Motor neuron (in vitro differentiated cells): ENCODE data around the gene STXBP5L. TPM values are rescaled to one million over a fixed set of nuclear protein-coding genes. Genes with fewer than 3 reads are reported as not detected.
"Not testable (repeated sequence)": the region's sequence is repeated elsewhere in the genome, so short reads cannot be mapped to it uniquely, and the experiment has no call there.

Experiments
- ATAC-seq, 8 experiments: fragments of 200-7000 bp; cut with Tn5 transposase; replicated peaks in 6 of 8; 2 replicates each; pipeline ENCODE4 v1.8.0; 2021; ENCODE audit warnings: mild to moderate bottlenecking in 8 of 8, moderate library complexity in 8 of 8
- H3K27ac ChIP-seq, 2 donors: fragments of 250-450 bp; sonication (Bioruptor Pico); 2 replicates each; pipeline ENCODE4 v1.9.0; 2021; ENCODE audit warnings: antibody characterized with exemption in 2 of 2, mild to moderate bottlenecking in 2 of 2, moderate library complexity in 1 of 2
- H3K4me1 ChIP-seq, 2 donors: fragments of 250-450 bp; sonication (Bioruptor Pico); replicated peaks in 1 of 2; 2 replicates each; pipeline ENCODE4 v1.6.1; 2021; ENCODE audit warnings: antibody characterized with exemption in 2 of 2, mild to moderate bottlenecking in 2 of 2, moderate library complexity in 1 of 2
- H3K4me3 ChIP-seq, 5 donors: fragments of 250-450 bp; sonication (Bioruptor Pico); 2 replicates each; pipeline ENCODE4 v1.9.0; 2021; ENCODE audit warnings: antibody characterized with exemption in 5 of 5, mild to moderate bottlenecking in 5 of 5, moderate library complexity in 4 of 5
- WGBS, 10 experiments: fragments of 450-650 bp; shearing (Covaris generic); methylation state at CpG; one replicate each; pipeline ENCODE4 v1.0.0; 2022; 5-methylcytosine and 5-hydroxymethylcytosine counted together
- in situ Hi-C, 9 experiments: fragments of 400-800 bp; cut with MboI; loops; one replicate each; pipeline ENCODE4 v1.15.0; 2021; ENCODE audit warnings: low sequenced_read_pairs in 9 of 9, low pct_unique_long_range_greater_than_20kb in 2 of 9; ENCODE audit not compliant: unreplicated experiment in 9 of 9
- total RNA-seq, 8 experiments: library from RNA; unstranded; fragments of 300-600 nt; gene quantifications; 2 replicates each; pipeline versions ENCODE4 v1.2.3 to v1.2.4, GENCODE V29; 2022

Gene STXBP5L
- total RNA-seq, 8 experiments from 2014 or later = 0.10 to 5.9 (median 4.2) TPM

DNA sequence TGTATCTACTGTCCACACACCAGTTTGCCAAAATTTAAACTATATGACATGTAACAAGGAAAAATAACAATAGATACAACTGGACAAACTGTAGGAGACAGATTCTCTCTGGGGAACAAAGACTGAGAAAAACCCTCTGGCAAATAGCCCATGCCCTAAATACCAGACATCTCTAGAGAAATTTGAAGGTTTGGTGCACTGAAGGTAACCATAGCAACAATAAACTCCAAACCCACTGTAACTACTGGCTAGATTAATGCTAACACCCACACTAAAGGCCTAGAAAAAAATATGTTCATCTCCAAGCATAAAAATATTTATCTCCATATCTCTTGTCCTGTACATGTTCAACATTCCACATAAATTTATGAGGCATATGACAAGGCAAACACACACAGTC is 267.1 kb downstream of the STXBP5L start:
- Histone ChIP-seq H3K27ac (no peak overlapping the region), H3K4me1 (no peaks in the 10 kb centered on the region), H3K4me3 (no peak overlapping the region)
- in situ Hi-C loops = no loop called here
- peak in 1 of 8 experiments; percentile 45 for ATAC-seq

DNA sequence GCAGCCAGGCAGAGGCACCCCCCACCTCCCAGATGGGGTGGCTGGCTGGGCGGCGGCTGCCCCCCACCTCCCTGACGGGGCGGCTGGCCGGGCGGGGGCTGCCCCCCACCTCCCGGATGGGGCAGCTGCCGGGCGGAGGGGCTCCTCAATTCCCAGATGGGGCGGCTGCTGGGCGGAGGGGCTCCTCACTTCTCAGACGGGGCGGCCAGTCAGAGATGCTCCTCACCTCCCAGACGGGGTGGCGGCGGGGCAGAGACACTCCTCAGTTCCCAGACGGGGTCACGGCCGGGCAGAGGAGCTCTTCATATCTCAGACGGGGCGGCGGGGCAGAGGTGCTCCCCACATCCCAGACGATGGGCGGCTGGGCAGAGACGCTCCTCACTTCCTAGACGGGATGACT is 282.6 kb downstream of the STXBP5L start:
- WGBS, 10 experiments = no CpG with 5 or more reads among the region's 26 CpGs
- H3K27ac ChIP-seq, ATAC-seq, H3K4me1 ChIP-seq, H3K4me3 ChIP-seq, in situ Hi-C loops: not testable (repeated sequence)

DNA sequence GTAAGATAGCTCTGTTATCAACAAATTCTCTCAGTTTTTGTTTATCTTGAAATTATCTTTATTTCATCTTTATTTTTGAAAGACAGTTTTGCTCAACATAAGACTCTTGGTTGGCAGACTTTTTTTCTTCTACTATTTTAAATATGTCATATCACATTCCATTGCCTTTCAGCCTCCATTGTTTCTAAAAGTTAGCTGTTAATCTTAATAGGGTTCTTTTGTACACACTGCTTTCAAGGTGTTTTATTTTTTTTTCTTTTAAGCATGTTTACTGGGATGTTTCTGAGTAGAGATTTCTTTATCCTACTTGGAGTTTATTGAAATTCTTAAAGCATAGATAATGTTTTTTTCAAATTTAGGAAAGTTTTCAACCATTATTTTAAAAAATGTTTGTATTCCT is 294.6 kb downstream of the STXBP5L start:
- in situ Hi-C loops = no loop called here
- Histone ChIP-seq H3K27ac (no peak overlapping the region), H3K4me3 (no peak overlapping the region), H3K4me1 (no peaks in the 10 kb centered on the region)
- ATAC-seq = no peak

- no peak for ATAC-seq
- Histone ChIP-seq H3K27ac (no peak overlapping the region), H3K4me3 (no peak overlapping the region), H3K4me1 (no peaks in the 10 kb centered on the region)
- in situ Hi-C loops = no loop called here
- WGBS, 10 experiments = 0 to 100% (median 63%) methylated on average over 1 to 2 of the region's 2 CpGs; no CpG with 5 or more reads in 1 of the 10 experiments
These were observed 315.1 kb downstream of the STXBP5L start for GRCh38 chr3:121223116-121223515.

DNA sequence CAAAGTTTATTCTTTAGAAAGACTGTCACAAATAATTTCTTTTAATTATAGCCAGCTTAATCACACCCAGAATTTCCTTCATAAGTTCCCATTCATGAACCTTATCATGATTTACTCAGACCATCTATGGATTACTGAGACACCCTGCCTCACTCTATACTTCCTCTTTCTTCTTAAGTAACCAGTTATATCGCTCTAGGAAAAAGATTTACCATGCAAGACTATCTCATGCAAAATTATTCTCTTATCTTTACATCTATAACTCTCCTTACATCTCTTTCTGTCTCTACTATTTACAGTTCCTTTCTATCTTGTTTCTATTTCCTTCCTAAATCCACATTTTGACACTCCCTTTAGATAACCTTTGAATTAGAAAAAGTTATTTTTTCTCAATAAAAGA is 321.0 kb downstream of the STXBP5L start:
- ATAC-seq = no peak
- in situ Hi-C loops = no loop called here
- WGBS, 10 experiments = 0 to 100% (median 86%) methylated on average over 1 of the region's 1 CpG
- no peak overlapping the region for H3K27ac ChIP-seq
- no peak overlapping the region for H3K4me3 ChIP-seq
- H3K4me1 ChIP-seq = no peaks in the 10 kb centered on the region

GRCh38 chr3:121230194-121230593 is 322.2 kb downstream of the STXBP5L start:
- WGBS, 10 experiments = 0 to 100% (median 100%) methylated on average over 1 of the region's 1 CpG; no CpG with 5 or more reads in 3 of the 10 experiments
- ATAC-seq, H3K27ac ChIP-seq, H3K4me3 ChIP-seq, H3K4me1 ChIP-seq, in situ Hi-C loops: not testable (repeated sequence)

- no peak overlapping the region for H3K27ac ChIP-seq
- in situ Hi-C loops = no loop called here
- no peak for ATAC-seq
- no peak overlapping the region for H3K4me3 ChIP-seq
- H3K4me1 ChIP-seq = no peaks in the 10 kb centered on the region
- WGBS, 10 experiments = 0 to 100% (median 67%) methylated on average over 1 to 3 of the region's 3 CpGs; no CpG with 5 or more reads in 2 of the 10 experiments
These were observed 323.9 kb downstream of the STXBP5L start for GRCh38 chr3:121231872-121232271.

DNA sequence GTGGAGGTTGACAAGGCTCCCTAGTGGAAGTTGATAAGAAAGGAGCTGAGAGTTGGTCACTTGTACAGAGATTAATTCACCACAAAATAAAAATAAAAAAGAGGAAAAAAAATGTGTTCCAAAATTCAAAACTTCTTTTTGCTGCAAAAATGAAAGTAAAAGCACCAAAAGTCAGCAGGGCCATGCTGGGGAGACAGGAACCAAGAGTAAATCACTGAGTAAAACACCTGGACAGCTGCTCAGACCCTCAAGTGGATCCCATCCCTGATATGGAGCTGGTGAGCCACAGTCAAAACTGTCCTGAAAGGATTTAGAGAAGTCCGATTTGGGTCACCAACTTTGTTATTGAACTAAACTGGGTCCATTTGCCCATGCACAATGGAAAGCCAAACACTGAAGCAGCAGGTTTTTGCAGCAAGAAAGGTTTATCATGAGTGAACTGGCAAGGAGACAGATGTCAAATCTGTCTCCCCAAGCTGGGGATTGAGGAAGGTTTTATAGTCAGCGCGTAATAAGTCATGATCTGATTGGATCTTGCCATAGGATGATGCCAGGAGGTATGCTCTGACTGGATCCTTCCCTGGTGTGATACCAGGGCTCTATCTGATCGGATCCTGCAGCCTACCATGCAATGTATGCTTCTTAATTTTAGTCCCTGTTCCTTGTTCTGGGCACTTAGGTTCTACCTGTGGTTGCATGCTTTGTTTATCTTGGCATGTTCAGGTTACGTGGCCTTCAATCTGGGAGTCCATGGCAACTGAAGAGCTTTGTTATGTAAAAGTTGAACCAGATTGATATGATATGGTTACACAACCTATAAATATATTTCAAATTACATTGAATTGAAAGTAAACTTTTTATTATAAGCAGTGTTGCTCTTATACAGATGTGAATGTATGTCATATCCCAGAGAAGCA is 324.6 kb downstream of the STXBP5L start:
- Histone ChIP-seq H3K27ac (no peak overlapping the region), H3K4me3 (no peak overlapping the region), H3K4me1 (no peaks in the 10 kb centered on the region)
- in situ Hi-C loops = no loop called here
- no peak for ATAC-seq
- WGBS, 10 experiments = 17 to 100% (median 95%) methylated on average over 1 to 5 of the region's 5 CpGs; no CpG with 5 or more reads in 1 of the 10 experiments

DNA sequence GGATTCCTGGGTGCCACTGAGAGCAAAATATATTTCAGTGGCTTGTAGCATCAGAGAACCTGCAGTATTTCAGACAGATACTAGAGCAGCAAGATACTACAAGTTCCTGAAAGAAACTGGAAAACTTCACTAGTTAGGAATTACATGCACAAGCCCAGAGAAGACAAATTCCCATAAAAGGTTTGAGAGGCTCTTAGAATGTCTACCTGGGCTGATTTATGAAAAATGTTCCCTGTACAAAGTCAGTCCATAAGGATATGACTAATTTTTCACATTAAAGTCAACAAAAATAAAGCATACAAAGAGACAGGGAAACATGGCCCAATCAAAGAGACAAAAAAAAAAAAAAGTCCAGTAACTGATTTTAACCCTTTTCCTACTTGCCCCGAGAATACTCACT is 335.2 kb downstream of the STXBP5L start:
- ATAC-seq = no peak
- WGBS, 10 experiments = 0 to 100% (median 63%) methylated on average over 1 of the region's 1 CpG; no CpG with 5 or more reads in 2 of the 10 experiments
- no peak overlapping the region for H3K4me3 ChIP-seq
- in situ Hi-C loops = no loop called here
- no peaks in the 10 kb centered on the region for H3K4me1 ChIP-seq
- no peak overlapping the region for H3K27ac ChIP-seq

- in situ Hi-C loops = no loop called here
- WGBS, 10 experiments = 0 to 100% (median 81%) methylated on average over 1 to 2 of the region's 2 CpGs; no CpG with 5 or more reads in 2 of the 10 experiments
- Histone ChIP-seq H3K27ac (no peak overlapping the region), H3K4me3 (no peak overlapping the region), H3K4me1 (no peaks in the 10 kb centered on the region)
- no peak for ATAC-seq
These were observed 344.7 kb downstream of the STXBP5L start for GRCh38 chr3:121252676-121253075.

GRCh38 chr3:121269389-121269788 is 361.4 kb downstream of the STXBP5L start:
- 100% methylated on average over 1 of the region's 1 CpG; no CpG with 5 or more reads in 8 of the 10 experiments for WGBS, 10 experiments
- in situ Hi-C loops = no loop called here

DNA sequence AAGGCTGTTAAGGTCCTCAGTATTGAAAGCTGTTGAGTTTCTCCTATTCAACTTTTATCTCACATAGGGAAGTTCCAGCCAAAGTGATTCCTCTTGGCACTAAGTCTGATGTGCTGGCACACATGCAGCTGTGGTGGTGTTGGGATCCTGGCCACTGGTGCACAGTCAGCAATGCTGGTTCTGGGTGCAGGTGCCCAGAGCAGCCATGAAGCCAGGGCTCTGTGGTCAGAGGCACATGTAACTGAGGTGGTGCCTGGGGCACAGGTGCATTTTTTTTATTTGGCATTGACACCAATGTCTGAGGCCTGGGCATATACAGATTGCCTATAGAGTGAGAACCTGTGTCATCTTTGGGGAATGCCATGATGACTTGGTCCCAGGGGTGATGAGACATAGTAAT is 366.4 kb downstream of the STXBP5L start:
- H3K4me1 ChIP-seq = no peaks in the 10 kb centered on the region
- H3K4me3 ChIP-seq = no peak overlapping the region
- H3K27ac ChIP-seq = no peak overlapping the region
- in situ Hi-C loops = no loop called here
- ATAC-seq = no peak

More at GRCh38 chr3:121269389-121269788, 361.4 kb downstream of the STXBP5L start:
- no peak overlapping the region for H3K27ac ChIP-seq
- H3K4me3 ChIP-seq = no peak overlapping the region
- no peak for ATAC-seq
- no peaks in the 10 kb centered on the region for H3K4me1 ChIP-seq

GRCh38 chr3:121295452-121295851 is 387.4 kb downstream of the STXBP5L start:
- Histone ChIP-seq H3K27ac (no peak overlapping the region), H3K4me3 (no peak overlapping the region), H3K4me1 (no peaks in the 10 kb centered on the region)
- in situ Hi-C loops = no loop called here
- no peak for ATAC-seq
- 26 to 100% (median 80%) methylated on average over 2 to 3 of the region's 3 CpGs; no CpG with 5 or more reads in 1 of the 10 experiments for WGBS, 10 experiments

DNA sequence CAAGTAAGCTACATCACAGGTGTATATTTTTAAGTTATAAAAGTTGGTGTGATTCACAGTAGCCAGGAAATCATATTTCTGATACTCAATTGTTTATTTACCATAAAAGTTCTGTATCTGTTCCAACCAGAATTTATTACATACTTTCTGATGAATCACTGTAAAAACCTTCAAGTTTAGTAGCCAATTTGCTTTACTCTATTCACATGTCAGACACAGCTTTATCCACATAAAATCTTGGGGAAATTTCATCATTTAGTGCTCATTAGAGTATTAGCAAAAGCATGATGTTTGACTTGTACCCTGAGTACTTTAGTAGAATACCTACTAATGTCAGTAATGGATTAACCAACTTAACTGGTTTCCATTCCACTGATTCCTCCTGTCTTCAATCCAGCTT is 388.0 kb downstream of the STXBP5L start:
- Histone ChIP-seq H3K4me3 (no peak overlapping the region), H3K27ac (no peak overlapping the region), H3K4me1 (no peaks in the 10 kb centered on the region)
- no peak for ATAC-seq
- in situ Hi-C loops = no loop called here
